H1 (cell line): ENCODE measurements around the gene FAM131A.

Source experiments
- EP300 ChIP-seq, 2 experiments: IDR thresholded peaks; 1 replicate in 1 of 2; 2 replicates in 1 of 2; pipeline ENCODE4 v1.6.1; 2011 to 2012; ENCODE audit warnings: low read depth in 2 of 2, low read length in 2 of 2, mild to moderate bottlenecking in 2 of 2, borderline replicate concordance in 1 of 2, inconsistent platforms in 1 of 2, moderate library complexity in 1 of 2
- JUND ChIP-seq: IDR thresholded peaks from 2 replicates; pipeline ENCODE4 v1.6.1; 2011; ENCODE audit warnings: mild to moderate bottlenecking, improper control_type of control experiment, low read length
- MAX ChIP-seq: IDR thresholded peaks from 2 replicates; pipeline ENCODE4 v1.6.1; 2012; ENCODE audit warnings: inconsistent platforms
- NRF1 ChIP-seq: IDR thresholded peaks from 2 replicates; pipeline ENCODE4 v1.6.1; 2011; ENCODE audit warnings: mild to moderate bottlenecking, low read depth, low read length, improper control_type of control experiment
- POLR2A ChIP-seq, 2 experiments: IDR thresholded peaks; 1 replicate in 1 of 2; 2 replicates in 1 of 2; pipeline ENCODE4 v1.6.1; 2011; ENCODE audit warnings: low read depth in 2 of 2, low read length in 2 of 2, mild to moderate bottlenecking in 2 of 2; ENCODE audit errors: control extremely low read depth in 1 of 2
- POLR2AphosphoS5 ChIP-seq: IDR thresholded peaks from 2 replicates; pipeline ENCODE4 v1.6.1; 2011; ENCODE audit warnings: low read depth, low read length
- RFX5 ChIP-seq: IDR thresholded peaks from 2 replicates; pipeline ENCODE4 v1.6.1; 2011; ENCODE audit warnings: low read depth, low read length, improper control_type of control experiment, borderline replicate concordance
- USF2 ChIP-seq: IDR thresholded peaks from 2 replicates; pipeline ENCODE4 v1.6.1; 2011; ENCODE audit warnings: low read length, improper control_type of control experiment
- ZNF274 ChIP-seq: IDR thresholded peaks from 2 replicates; pipeline ENCODE4 v1.7.0; 2012; ENCODE audit warnings: low read length, borderline replicate concordance; ENCODE audit errors: extremely low read depth
- TF ChIP-seq, protein P1 (sequence below): IDR thresholded peaks from 2 replicates; pipeline ENCODE4 v1.6.1; 2011; ENCODE audit warnings: low read depth, mild to moderate bottlenecking, low read length; ENCODE audit not compliant: insufficient read depth
- TF ChIP-seq, protein P2 (sequence below), 3 experiments: IDR thresholded peaks; 1 replicate in 2 of 3; 2 replicates in 1 of 3; pipeline versions ENCODE4 v1.5.1 to v1.6.1; 2011; ENCODE audit warnings: low read length in 3 of 3, mild to moderate bottlenecking in 3 of 3, inconsistent platforms in 2 of 3, low read depth in 1 of 3, moderate library complexity in 1 of 3; ENCODE audit not compliant: insufficient read depth in 1 of 3; ENCODE audit errors: control extremely low read depth in 1 of 3

GRCh38 chr3:184328516-184328915 is 8.9 kb upstream of the FAM131A start:
- TF ChIP-seq, protein P1, sequence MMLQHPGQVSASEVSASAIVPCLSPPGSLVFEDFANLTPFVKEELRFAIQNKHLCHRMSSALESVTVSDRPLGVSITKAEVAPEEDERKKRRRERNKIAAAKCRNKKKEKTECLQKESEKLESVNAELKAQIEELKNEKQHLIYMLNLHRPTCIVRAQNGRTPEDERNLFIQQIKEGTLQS = no peak
- TF ChIP-seq USF2 (no peak), POLR2AphosphoS5 (no peak), RFX5 (no peak), EP300 (IDR thresholded peaks at IDR 0.05; ENCODE audit: borderline replicate concordance in 1 of 2, low read depth in 2 of 2, low read length in 2 of 2) (no peak), MAX (no peak), ZNF274 (no peak), POLR2A (IDR thresholded peaks at IDR 0.05; ENCODE audit: control extremely low read depth in 1 of 2, low read depth in 2 of 2, low read length in 2 of 2) (no peak), NRF1 (no peak), JUND (no peak)
- TF ChIP-seq, protein P2, sequence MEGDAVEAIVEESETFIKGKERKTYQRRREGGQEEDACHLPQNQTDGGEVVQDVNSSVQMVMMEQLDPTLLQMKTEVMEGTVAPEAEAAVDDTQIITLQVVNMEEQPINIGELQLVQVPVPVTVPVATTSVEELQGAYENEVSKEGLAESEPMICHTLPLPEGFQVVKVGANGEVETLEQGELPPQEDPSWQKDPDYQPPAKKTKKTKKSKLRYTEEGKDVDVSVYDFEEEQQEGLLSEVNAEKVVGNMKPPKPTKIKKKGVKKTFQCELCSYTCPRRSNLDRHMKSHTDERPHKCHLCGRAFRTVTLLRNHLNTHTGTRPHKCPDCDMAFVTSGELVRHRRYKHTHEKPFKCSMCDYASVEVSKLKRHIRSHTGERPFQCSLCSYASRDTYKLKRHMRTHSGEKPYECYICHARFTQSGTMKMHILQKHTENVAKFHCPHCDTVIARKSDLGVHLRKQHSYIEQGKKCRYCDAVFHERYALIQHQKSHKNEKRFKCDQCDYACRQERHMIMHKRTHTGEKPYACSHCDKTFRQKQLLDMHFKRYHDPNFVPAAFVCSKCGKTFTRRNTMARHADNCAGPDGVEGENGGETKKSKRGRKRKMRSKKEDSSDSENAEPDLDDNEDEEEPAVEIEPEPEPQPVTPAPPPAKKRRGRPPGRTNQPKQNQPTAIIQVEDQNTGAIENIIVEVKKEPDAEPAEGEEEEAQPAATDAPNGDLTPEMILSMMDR (IDR thresholded peaks at IDR 0.05; ENCODE audit: control extremely low read depth in 1 of 3, insufficient read depth in 1 of 3, low read depth in 1 of 3, low read length in 3 of 3) = no peak
